ACC112 (cell line): ENCODE measurements around the gene FRMD4B.
"Not testable (repeated sequence)": the region's sequence is repeated elsewhere in the genome, so short reads cannot be mapped to it uniquely, and the experiment has no call there.

ENCODE experiments used
- H2AFZ ChIP-seq: fragments of 200-600 bp; sonication (generic); one replicate; pipeline ENCODE4 v1.6.0; 2017; ENCODE audit warnings: antibody characterized with exemption, low read length; ENCODE audit not compliant: unreplicated experiment
- H3K27ac ChIP-seq: fragments of 200-600 bp; sonication (generic); 2 replicates; pipeline ENCODE4 v1.5.1; 2014; ENCODE audit warnings: low read depth, mild to moderate bottlenecking, antibody characterized with exemption, low read length, moderate library complexity
- H3K27me3 ChIP-seq: fragments of 200-600 bp; sonication (generic); 2 replicates; pipeline ENCODE4 v1.6.1; 2014; ENCODE audit warnings: mild to moderate bottlenecking, antibody characterized with exemption, low read length, moderate library complexity, mixed read lengths; ENCODE audit not compliant: insufficient read depth
- H3K36me3 ChIP-seq: fragments of 200-600 bp; sonication (generic); 2 replicates; pipeline ENCODE4 v1.6.1; 2016; ENCODE audit warnings: mild to moderate bottlenecking, antibody characterized with exemption, low read length, moderate library complexity, mixed read lengths; ENCODE audit not compliant: insufficient read depth
- H3K4me1 ChIP-seq: fragments of 200-600 bp; sonication (generic); one replicate; pipeline ENCODE4 v1.6.1; 2016; ENCODE audit warnings: low read length, mixed read lengths; ENCODE audit not compliant: insufficient read depth, unreplicated experiment, control insufficient read depth
- H3K4me3 ChIP-seq: fragments of 200-600 bp; sonication (generic); 2 replicates; pipeline ENCODE4 v1.5.1; 2014; ENCODE audit warnings: mild to moderate bottlenecking, low read depth, low read length
- H3K79me2 ChIP-seq: fragments of 200-600 bp; sonication (generic); one replicate; pipeline ENCODE4 v1.6.0; 2016; ENCODE audit warnings: low read length; ENCODE audit not compliant: control insufficient read depth, unreplicated experiment, insufficient read depth

Gene FRMD4B

GRCh38 chr3:69290430-69290829 is 95.5 kb downstream of the FRMD4B start:
- H3K36me3 ChIP-seq = no peaks in the 10 kb centered on the region
- H3K4me3 ChIP-seq = no peak overlapping the region
- peaks cover 10% of the 10 kb centered on the region for H3K4me1 ChIP-seq
- H2AFZ ChIP-seq = no peak overlapping the region
- no peak overlapping the region for H3K27ac ChIP-seq
- H3K27me3 ChIP-seq = no peaks in the 10 kb centered on the region
- no peaks in the 10 kb centered on the region for H3K79me2 ChIP-seq

- H3K79me2 ChIP-seq = no peaks in the 10 kb centered on the region
- H3K27ac ChIP-seq = no peak overlapping the region
- no peaks in the 10 kb centered on the region for H3K27me3 ChIP-seq
- H3K36me3 ChIP-seq = no peaks in the 10 kb centered on the region
- H3K4me1 ChIP-seq = peaks cover 10% of the 10 kb centered on the region
- H2AFZ ChIP-seq = no peak overlapping the region
- H3K4me3 ChIP-seq = no peak overlapping the region
Measured at GRCh38 chr3:69290006-69290405, 95.9 kb downstream of the FRMD4B start.

DNA sequence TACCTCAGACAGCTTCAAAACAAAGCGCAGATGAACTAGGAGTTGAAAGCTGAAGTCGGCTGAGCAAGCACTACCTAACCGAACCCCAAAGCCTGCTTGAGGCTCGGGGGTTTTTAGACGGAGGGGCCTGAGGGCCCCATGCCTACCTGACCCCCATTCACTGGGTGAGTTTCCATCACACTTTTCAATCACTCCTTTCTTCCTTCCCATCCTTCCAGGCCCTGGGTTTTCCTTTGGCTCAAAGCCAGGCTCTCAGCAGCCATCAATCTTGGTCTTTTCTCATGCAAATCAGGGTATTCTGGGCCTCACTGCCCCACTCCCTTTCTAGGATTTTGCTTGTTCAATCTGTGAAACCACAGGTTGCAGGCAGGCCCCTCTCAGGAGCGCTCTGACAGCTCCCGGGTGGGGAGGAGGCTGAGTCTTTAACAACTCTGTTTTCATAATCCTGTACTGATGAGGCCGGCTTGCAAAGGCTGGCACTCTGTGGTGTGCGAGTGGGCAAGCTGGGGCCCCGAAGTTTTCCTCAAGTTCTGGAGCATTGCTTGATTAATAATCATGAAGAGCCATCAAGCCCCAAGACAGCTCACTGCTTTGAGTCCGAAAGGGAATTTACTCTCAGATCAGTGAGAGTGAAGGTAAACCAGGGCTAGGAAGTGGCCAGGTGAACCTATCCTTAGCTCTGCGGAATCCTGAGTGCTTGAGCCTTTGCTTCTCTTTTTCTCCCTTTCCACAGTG is 97.6 kb downstream of the FRMD4B start:
- no peak overlapping the region for H2AFZ ChIP-seq
- H3K27ac ChIP-seq = no peak overlapping the region
- H3K36me3 ChIP-seq = no peaks in the 10 kb centered on the region
- no peaks in the 10 kb centered on the region for H3K4me1 ChIP-seq
- no peak overlapping the region for H3K4me3 ChIP-seq
- no peaks in the 10 kb centered on the region for H3K79me2 ChIP-seq
- no peaks in the 10 kb centered on the region for H3K27me3 ChIP-seq

DNA sequence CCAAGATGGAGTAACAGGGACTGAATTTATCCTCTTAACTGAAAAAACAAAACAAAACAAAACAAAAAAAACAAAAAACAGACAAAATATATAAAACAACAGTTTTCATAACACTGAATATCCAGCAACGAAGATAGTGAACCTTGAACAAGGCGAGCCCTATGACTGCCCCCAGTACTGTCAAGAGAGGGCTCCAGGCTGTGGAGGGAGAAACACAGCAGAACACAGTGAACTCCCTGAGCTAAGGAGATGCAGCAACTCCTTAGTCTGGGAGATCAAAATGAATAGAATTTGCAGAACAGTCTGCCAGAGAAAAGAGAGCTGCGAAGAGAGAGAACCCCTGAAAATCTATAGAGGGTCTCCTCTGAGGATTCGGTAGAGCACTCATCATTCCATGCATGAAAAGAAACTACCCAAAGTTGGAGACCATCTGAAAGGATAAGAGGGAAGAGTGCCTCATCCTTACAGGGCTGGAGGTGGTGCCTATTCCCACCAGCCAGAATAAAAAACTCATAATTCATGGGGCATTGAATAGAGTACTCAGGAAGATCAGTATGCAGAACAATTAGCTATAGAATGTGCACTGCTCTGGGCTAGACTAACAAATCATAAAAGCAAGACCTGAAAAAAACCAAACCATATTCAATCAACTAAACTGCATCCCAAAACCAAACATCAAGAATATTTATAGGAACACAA is 101.8 kb downstream of the FRMD4B start:
- no peak overlapping the region for H2AFZ ChIP-seq
- H3K4me1 ChIP-seq = no peaks in the 10 kb centered on the region
- H3K79me2 ChIP-seq = no peaks in the 10 kb centered on the region
- no peak overlapping the region for H3K4me3 ChIP-seq
- no peaks in the 10 kb centered on the region for H3K27me3 ChIP-seq
- no peaks in the 10 kb centered on the region for H3K36me3 ChIP-seq
- H3K27ac ChIP-seq = no peak overlapping the region

GRCh38 chr3:69283496-69283895 is 102.4 kb downstream of the FRMD4B start:
- Histone ChIP-seq H3K27ac (no peak overlapping the region), H2AFZ (no peak overlapping the region), H3K79me2 (no peaks in the 10 kb centered on the region), H3K27me3 (no peaks in the 10 kb centered on the region), H3K36me3 (no peaks in the 10 kb centered on the region), H3K4me1 (no peaks in the 10 kb centered on the region), H3K4me3 (no peak overlapping the region)

GRCh38 chr3:69282181-69282580 is 103.7 kb downstream of the FRMD4B start:
- Histone ChIP-seq H3K4me3 (no peak overlapping the region), H3K27me3 (no peaks in the 10 kb centered on the region), H3K79me2 (no peaks in the 10 kb centered on the region), H3K4me1 (no peaks in the 10 kb centered on the region), H3K36me3 (no peaks in the 10 kb centered on the region), H2AFZ (no peak overlapping the region), H3K27ac (no peak overlapping the region)

GRCh38 chr3:69277403-69277802 is 108.5 kb downstream of the FRMD4B start:
- H2AFZ ChIP-seq, H3K27me3 ChIP-seq, H3K27ac ChIP-seq, H3K4me3 ChIP-seq, H3K36me3 ChIP-seq, H3K79me2 ChIP-seq, H3K4me1 ChIP-seq: not testable (repeated sequence)

DNA sequence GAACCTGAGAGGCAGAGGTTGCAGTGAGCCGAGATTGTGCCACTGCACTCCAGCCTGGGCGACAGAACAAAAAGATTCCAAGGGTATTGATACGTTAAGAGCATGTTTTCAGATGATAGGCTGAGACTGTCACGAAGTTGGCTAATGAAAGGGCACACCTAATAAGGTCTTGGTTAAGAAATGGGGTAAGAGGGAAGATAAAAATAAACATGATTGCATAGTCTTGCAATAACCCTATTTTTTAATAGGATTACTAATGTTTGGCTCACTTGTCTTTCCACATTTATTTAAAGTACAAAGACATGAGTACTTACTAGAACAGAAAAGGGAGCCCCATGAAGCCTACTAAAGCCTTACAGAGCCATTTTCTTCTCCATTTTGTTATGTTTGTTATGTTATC is 109.0 kb downstream of the FRMD4B start:
- Histone ChIP-seq H3K4me3 (no peak overlapping the region), H3K27ac (no peak overlapping the region), H3K4me1 (no peaks in the 10 kb centered on the region), H3K27me3 (no peaks in the 10 kb centered on the region), H2AFZ (no peak overlapping the region), H3K79me2 (no peaks in the 10 kb centered on the region), H3K36me3 (no peaks in the 10 kb centered on the region)

- not testable (repeated sequence) for H3K4me3 ChIP-seq, H3K27me3 ChIP-seq, H3K79me2 ChIP-seq, H3K27ac ChIP-seq, H3K4me1 ChIP-seq, H3K36me3 ChIP-seq, H2AFZ ChIP-seq
Measured at GRCh38 chr3:69276191-69276590, 109.7 kb downstream of the FRMD4B start.

GRCh38 chr3:69273896-69274295 is 112.0 kb downstream of the FRMD4B start:
- Histone ChIP-seq H3K79me2 (no peaks in the 10 kb centered on the region), H3K4me1 (no peaks in the 10 kb centered on the region), H3K27me3 (no peaks in the 10 kb centered on the region), H2AFZ (no peak overlapping the region), H3K27ac (no peak overlapping the region), H3K4me3 (no peak overlapping the region), H3K36me3 (no peaks in the 10 kb centered on the region)

DNA sequence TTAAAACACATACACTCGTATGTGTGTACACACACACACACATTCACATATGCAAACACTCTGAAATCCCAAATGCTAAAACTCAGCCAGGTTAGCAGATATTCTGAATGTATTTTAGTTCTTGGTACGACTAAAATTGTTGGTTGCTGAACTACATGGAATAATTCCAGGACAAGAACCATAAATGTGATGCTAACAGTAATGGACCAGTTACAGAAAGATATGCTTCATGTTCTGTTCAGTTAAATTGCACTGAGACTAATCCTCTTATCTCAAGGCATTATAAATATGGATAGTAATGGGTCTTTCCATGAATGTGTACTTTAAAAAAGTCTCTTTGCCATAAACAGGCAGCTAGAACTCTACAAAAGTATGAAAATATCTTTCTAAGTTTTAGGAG is 113.3 kb downstream of the FRMD4B start:
- no peaks in the 10 kb centered on the region for H3K79me2 ChIP-seq
- no peak overlapping the region for H3K27ac ChIP-seq
- no peaks in the 10 kb centered on the region for H3K36me3 ChIP-seq
- no peak overlapping the region for H2AFZ ChIP-seq
- H3K4me3 ChIP-seq = no peak overlapping the region
- H3K27me3 ChIP-seq = no peaks in the 10 kb centered on the region
- H3K4me1 ChIP-seq = no peaks in the 10 kb centered on the region
